ENCODE measurements around the gene RPS6KL1. TPM values are rescaled to one million over a fixed set of nuclear protein-coding genes. Genes with fewer than 3 reads are reported as not detected.
A peak's percentile ranks its signal among the peaks of the same experiment; 100 is the strongest.

The RPS6KL1 gene
- total RNA-seq, 1 experiment from 2014 or later = 18.8 TPM

- no peaks in the 10 kb centered on the region for H3K9me3 ChIP-seq (ENCODE audit: control insufficient read depth, low read depth, low read length)
- H3K79me2 ChIP-seq (ENCODE audit: insufficient read depth, low read length) = no peaks in the 10 kb centered on the region
- H4K5ac ChIP-seq (ENCODE audit: insufficient read length, low read depth, low read length) = no peak overlapping the region
- no peaks in the 10 kb centered on the region for H4K20me1 ChIP-seq (ENCODE audit: control insufficient read depth, insufficient read depth, insufficient read length)
- no peak overlapping the region for H3K56ac ChIP-seq (ENCODE audit: insufficient read length, low read depth, low read length)
- H3K4me1 ChIP-seq (ENCODE audit: insufficient read depth, low read length) = no peaks in the 10 kb centered on the region
- no peaks in the 10 kb centered on the region for H3K27me3 ChIP-seq (ENCODE audit: insufficient read depth, low read length)
- Mint-ChIP-seq H3K27ac (0 out of 7 replicates have a peak overlapping the region, but pooled peaks of 1 of the 3 experiments have one; percentile 35), H3K36me3 (ENCODE audit: insufficient read depth in 1 of 3, low read depth in 3 of 3) (peaks cover 78 to 97% (median 95%) of the 10 kb centered on the region in 3 experiments), H3K4me3 (no peak overlapping the region), H3K27me3 (ENCODE audit: low read depth) (no peaks in the 10 kb centered on the region), H3K4me1 (peaks cover 10% of the 10 kb centered on the region in 2 experiments), H3K9me3 (no peaks in the 10 kb centered on the region)
- no peak overlapping the region for H2AK5ac ChIP-seq (ENCODE audit: insufficient read length, low read length)
- no peaks in the 10 kb centered on the region for H3K23me2 ChIP-seq (ENCODE audit: insufficient read length, low read depth, low read length, poor library complexity, severe bottlenecking)
- no peak overlapping the region for H2BK12ac ChIP-seq (ENCODE audit: insufficient read length, low read depth, low read length)
- H3K23ac ChIP-seq (ENCODE audit: insufficient read length, low read depth, low read length) = no peak overlapping the region
- no peak overlapping the region for H3K4ac ChIP-seq (ENCODE audit: low read depth, low read length)
- DNase-seq = no peak
- no peak overlapping the region for H2BK120ac ChIP-seq (ENCODE audit: low read depth, low read length, poor library complexity, severe bottlenecking)
- no peak overlapping the region for H3K4me2 ChIP-seq (ENCODE audit: insufficient read depth, insufficient read length, low read length)
- H4K8ac ChIP-seq (replicated peaks; ENCODE audit: insufficient read length, low read depth, low read length) = no peak overlapping the region
- H2AFZ ChIP-seq (ENCODE audit: low read length) = no peak overlapping the region
- TF ChIP-seq CTCF (conservative IDR thresholded peaks at IDR 0.05) = no peak
- H3K14ac ChIP-seq (ENCODE audit: insufficient read depth, low read length) = no peak overlapping the region
- no peak overlapping the region for H2BK20ac ChIP-seq (ENCODE audit: low read depth, low read length, poor library complexity, severe bottlenecking)
- H2BK5ac ChIP-seq (ENCODE audit: insufficient read length, low read length) = no peak overlapping the region
- H4K91ac ChIP-seq (ENCODE audit: insufficient read length, low read depth, low read length) = no peak overlapping the region
- H3K9ac ChIP-seq (ENCODE audit: extremely low read depth, insufficient read length, low read length) = no peak overlapping the region
- no peak overlapping the region for H2BK15ac ChIP-seq (ENCODE audit: low read depth, low read length)
- no CpG with 5 or more reads among the region's 5 CpGs for WGBS (ENCODE audit: extremely low coverage, insufficient read length, low lambda C conversion rate)
- H3T11ph ChIP-seq (ENCODE audit: low read length) = no peak overlapping the region
- no peak overlapping the region for H3K18ac ChIP-seq (ENCODE audit: insufficient read length, low read depth, low read length)
- H3K27ac ChIP-seq (ENCODE audit: insufficient read length, low read depth, low read length) = no peak overlapping the region
- H3K79me1 ChIP-seq (ENCODE audit: insufficient read depth, low read depth, low read length, poor library complexity, severe bottlenecking) = no peaks in the 10 kb centered on the region
Measured at GRCh38 chr14:74898694-74899093, 24.4 kb downstream of the RPS6KL1 start.
